ENCODE data around the gene CNFN.

CNFN gene

GRCh38 chr19:42370626-42371175 lies 19.4 kb downstream of the CNFN start:
- no peak for DNase-seq

DNA sequence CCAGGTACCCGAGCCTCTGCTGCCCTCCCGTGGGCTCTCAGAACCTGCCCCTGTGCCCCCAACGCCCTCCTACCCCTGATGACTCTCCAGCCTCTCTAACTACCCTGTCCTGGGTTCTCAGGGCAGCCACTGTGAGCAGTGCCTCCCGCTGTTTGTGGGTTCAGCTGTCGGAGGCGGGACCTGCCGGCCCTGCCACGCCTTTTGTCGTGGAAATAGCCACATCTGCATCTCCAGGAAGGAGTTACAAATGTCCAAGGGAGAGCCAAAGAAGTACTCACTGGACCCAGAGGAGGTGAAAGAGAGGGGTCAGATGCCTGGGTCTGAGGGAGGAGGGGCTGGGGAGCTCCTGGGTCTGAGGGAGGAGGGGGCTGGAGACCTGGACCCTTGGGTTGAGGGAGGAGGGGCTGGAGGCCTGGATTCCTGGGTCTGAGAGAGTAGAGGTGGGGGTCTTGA lies 20.0 kb downstream of the CNFN start:
- DNase-seq, result no peak

DNA sequence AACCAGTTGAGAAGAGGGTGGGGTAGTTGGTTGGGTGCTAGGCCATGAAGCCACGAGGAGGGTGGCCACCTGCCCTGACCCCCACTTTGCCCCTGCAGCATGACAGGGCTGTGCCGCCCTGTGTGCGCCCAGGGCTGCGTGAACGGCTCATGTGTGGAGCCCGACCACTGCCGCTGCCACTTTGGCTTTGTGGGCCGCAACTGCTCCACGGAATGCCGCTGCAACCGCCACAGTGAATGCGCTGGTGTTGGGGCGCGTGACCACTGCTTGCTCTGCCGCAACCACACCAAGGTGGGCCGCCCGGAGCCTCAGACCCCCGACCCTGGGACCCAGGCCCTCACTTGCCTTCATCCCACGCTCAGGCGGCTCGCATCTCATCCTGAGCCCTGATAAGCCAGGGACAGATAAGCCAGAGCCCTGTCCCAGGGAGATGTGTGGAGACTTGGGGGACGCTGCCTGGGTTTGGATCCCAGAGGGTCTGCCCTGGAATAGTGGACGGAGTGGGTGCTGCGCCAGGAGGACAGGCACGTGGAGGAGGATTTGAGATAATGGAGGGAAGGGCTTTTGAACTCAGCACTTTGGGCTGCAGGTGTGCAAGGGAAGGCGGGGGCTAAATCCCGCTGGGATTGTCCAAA lies 20.5 kb downstream of the CNFN start:
- DNase-seq, result no peak

GRCh38 chr19:42368765-42369164 lies 21.3 kb downstream of the CNFN start:
- no peak for DNase-seq

DNA sequence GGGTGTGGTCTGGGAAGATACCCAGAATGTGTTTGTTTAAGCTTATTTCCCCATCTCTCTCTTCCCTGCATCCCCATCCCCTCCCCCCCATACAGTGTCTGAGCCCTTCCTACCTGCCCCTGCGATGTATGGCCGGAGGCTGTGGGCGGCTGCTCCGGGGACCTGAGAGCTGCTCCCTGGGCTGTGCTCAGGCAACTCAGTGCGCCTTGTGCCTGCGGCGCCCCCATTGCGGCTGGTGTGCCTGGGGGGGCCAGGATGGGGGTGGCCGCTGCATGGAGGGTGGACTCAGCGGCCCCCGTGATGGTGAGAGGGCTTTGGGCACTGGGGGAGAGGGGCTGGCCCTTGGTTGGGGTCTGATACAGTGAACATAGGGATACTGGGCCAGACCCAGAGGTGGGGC lies 21.7 kb downstream of the CNFN start:
- DNase-seq, result no peak

DNA sequence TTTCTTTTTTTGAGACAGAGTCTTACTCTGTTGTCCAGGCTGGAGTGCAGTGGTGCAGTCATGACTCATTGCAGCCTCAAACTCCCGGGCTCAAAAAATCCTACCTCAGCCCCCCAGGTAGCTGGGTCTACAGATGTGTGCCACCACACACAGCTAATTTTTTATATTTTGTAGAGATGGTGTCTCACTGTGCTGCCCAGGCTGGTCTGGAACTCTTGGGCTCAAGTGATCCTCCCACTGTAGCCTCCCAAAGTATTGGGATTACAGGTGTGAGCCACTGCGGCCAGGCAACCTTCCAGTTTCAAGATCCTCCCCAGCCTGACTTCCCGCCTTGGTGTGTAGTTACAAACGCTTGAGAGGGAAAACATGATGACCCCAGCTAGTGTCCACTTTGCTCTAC lies 22.2 kb downstream of the CNFN start:
- DNase-seq, result no peak

GRCh38 chr19:42366673-42367072 lies 23.4 kb downstream of the CNFN start:
- peak in 1 of 2 experiments; percentile 52 for DNase-seq

- no peak for DNase-seq
These were observed 26.3 kb downstream of the CNFN start for GRCh38 chr19:42363614-42364346.

GRCh38 chr19:42362891-42363440 lies 27.1 kb downstream of the CNFN start:
- DNase-seq, result no peak

DNA sequence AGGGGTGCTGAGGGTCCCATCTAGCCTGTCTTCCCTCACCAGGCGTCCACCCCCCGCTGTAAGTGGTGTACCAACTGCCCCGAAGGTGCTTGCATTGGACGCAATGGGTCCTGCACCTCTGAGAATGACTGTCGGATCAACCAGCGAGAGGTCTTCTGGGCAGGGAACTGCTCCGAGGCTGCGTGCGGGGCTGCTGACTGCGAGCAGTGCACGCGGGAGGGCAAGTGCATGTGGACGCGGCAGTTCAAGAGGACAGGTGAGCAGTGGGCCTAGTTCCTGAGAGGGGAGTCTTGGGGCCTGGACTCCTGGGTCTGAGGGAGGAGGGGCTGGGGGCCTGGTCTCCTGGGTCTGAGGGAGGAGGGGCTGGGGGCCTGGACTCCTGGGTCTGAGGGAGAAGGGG lies 27.8 kb downstream of the CNFN start:
- DNase-seq, result no peak

DNA sequence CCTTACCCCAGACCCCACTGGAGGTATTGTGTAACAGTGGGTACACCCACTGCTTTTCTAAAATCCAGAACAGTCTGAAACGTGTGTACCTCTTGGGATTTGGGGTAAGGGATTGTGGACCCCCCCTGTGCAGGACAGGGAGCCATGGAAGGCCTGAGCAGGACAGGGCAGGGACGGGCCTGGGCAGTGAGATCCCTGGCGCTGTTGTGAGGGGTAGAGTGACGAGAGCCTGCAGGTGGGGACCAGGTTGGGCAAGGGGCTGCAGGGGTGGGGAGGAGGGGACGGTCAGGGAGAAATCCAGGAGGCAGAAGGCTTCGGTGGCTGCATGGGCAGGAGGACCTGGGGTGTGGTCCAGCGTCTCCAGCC lies 28.6 kb downstream of the CNFN start:
- DNase-seq, result no peak

DNA sequence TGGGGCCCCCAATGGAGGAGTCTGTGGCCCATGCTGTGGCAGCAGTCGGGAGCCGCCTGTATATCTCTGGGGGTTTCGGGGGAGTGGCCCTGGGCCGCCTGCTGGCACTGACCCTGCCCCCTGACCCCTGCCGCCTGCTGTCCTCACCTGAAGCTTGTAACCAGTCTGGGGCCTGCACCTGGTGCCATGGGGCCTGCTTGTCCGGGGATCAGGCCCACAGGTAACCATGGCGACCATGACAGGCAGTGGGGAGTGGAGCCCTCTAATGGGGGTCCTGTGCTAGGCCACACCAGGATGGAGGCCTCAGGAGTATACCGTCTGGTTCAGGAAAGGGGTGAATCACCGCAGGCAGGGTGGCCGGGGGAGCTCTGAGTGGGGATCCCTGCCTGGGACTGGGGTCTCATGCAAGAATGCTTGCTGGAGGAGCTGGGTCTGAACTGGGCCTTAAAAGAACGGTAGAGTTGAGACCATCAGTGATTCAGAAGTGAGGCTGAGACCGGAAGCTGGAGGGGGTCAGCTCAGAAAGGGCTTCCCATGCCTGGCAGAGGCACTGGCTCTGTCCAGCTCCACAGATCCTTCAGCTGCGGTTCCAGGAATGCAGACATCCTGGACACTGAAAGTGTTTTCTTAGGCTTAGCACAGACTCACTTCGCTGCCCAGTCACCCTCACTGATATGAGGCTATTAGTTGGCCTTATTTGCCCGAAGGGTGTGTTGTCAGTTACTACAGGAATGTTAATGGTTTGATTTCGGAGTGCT lies 29.1 kb downstream of the CNFN start:
- no peak for DNase-seq

DNA sequence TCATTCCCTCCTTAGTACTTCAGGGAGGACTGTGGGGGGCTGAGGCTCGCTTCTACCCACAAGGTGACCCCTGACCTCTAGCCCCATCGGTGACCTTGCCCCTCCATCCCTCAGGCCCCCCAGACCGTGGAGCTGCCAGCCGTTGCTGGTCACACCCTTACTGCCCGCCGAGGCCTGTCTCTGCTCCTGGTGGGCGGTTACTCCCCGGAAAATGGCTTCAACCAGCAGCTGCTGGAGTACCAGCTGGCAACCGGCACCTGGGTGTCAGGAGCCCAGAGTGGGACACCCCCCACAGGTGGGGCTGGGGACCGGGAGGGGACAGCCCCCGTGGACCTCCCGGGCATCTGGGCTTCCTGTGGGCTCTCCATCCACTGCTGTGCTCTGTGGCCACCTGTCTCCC lies 32.8 kb downstream of the CNFN start:
- no peak for DNase-seq

GRCh38 chr19:42356686-42357085 lies 33.4 kb downstream of the CNFN start:
- DNase-seq, result no peak

- no peak for DNase-seq
These were observed 34.2 kb downstream of the CNFN start for GRCh38 chr19:42355896-42356295.

GRCh38 chr19:42353341-42354015 lies 36.6 kb downstream of the CNFN start:
- no peak for DNase-seq

GRCh38 chr19:42352301-42353259 lies 37.5 kb downstream of the CNFN start:
- no peak for DNase-seq

GRCh38 chr19:42351079-42351735 lies 38.9 kb downstream of the CNFN start:
- no peak for DNase-seq

- DNase-seq, result no peak
These were observed 39.7 kb downstream of the CNFN start for GRCh38 chr19:42350417-42350816.

- no peak for DNase-seq
These were observed 40.6 kb downstream of the CNFN start for GRCh38 chr19:42349378-42350107.

Data from cerebellar nuclear complex (tissue), 1 donor.